ENCODE data around the gene GMIP.

GRCh38 chr19:19677579-19677978 is 34.1 kb upstream of the GMIP start:
- TF ChIP-seq, protein P1, sequence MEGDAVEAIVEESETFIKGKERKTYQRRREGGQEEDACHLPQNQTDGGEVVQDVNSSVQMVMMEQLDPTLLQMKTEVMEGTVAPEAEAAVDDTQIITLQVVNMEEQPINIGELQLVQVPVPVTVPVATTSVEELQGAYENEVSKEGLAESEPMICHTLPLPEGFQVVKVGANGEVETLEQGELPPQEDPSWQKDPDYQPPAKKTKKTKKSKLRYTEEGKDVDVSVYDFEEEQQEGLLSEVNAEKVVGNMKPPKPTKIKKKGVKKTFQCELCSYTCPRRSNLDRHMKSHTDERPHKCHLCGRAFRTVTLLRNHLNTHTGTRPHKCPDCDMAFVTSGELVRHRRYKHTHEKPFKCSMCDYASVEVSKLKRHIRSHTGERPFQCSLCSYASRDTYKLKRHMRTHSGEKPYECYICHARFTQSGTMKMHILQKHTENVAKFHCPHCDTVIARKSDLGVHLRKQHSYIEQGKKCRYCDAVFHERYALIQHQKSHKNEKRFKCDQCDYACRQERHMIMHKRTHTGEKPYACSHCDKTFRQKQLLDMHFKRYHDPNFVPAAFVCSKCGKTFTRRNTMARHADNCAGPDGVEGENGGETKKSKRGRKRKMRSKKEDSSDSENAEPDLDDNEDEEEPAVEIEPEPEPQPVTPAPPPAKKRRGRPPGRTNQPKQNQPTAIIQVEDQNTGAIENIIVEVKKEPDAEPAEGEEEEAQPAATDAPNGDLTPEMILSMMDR (conservative IDR thresholded peaks at IDR 0.05 in 1 of 2, IDR thresholded peaks at IDR 0.05 in 1 of 2; ENCODE audit: extremely low read depth in 1 of 2, insufficient read depth in 1 of 2, low read depth in 1 of 2, low read length in 2 of 2), result no peak
- TF ChIP-seq EZH2 (IDR thresholded peaks at IDR 0.05; ENCODE audit: borderline replicate concordance, low read length), result no peak

Data from mammary epithelial cell (primary cell).